PFSK-1 (cell line): ENCODE data around the gene FOS.

Experiments used
- POLR2AphosphoS5 ChIP-seq: IDR thresholded peaks from 2 replicates; pipeline ENCODE4 v1.6.1; 2012; ENCODE audit warnings: low read depth, mild to moderate bottlenecking, control low read depth, low read length, moderate library complexity
- SIN3A ChIP-seq: IDR thresholded peaks from 2 replicates; pipeline ENCODE4 v1.6.1; 2012; ENCODE audit warnings: mild to moderate bottlenecking, low read length, moderate library complexity, borderline replicate concordance; ENCODE audit not compliant: insufficient read depth
- TAF1 ChIP-seq: IDR thresholded peaks from 2 replicates; pipeline ENCODE4 v1.6.1; 2012; ENCODE audit warnings: low read length, control low read depth, borderline replicate concordance; ENCODE audit not compliant: insufficient read depth
- TF ChIP-seq, protein P1 (sequence below), 2 experiments: IDR thresholded peaks; 2 replicates each; pipeline versions ENCODE4 v1.6.1 to v1.8.0; 2011 to 2012; ENCODE audit warnings: low read depth in 2 of 2, low read length in 2 of 2, control low read depth in 1 of 2, inconsistent platforms in 1 of 2, mild to moderate bottlenecking in 1 of 2, moderate library complexity in 1 of 2; ENCODE audit not compliant: insufficient read depth in 1 of 2

DNA sequence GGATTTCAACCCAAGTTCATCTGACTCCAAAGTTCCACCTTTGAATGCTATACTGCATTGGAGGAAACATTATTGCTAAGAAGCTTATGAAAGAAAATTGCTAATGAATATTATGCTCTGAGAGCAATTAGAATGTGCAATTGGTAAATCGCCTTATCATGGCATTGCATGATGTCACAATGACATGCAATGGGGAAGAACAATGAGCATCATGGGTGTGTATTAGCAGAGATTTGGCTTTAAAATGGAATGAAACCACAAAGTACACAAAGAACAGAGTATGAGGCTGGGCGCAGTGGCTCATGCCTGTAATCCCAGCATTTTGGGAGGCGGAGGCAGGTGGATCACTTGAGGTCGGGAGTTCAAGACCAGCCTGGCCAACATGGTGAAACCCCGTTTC is 34.7 kb downstream of the FOS start:
- no peak for TF ChIP-seq TAF1
- TF ChIP-seq, protein P1, sequence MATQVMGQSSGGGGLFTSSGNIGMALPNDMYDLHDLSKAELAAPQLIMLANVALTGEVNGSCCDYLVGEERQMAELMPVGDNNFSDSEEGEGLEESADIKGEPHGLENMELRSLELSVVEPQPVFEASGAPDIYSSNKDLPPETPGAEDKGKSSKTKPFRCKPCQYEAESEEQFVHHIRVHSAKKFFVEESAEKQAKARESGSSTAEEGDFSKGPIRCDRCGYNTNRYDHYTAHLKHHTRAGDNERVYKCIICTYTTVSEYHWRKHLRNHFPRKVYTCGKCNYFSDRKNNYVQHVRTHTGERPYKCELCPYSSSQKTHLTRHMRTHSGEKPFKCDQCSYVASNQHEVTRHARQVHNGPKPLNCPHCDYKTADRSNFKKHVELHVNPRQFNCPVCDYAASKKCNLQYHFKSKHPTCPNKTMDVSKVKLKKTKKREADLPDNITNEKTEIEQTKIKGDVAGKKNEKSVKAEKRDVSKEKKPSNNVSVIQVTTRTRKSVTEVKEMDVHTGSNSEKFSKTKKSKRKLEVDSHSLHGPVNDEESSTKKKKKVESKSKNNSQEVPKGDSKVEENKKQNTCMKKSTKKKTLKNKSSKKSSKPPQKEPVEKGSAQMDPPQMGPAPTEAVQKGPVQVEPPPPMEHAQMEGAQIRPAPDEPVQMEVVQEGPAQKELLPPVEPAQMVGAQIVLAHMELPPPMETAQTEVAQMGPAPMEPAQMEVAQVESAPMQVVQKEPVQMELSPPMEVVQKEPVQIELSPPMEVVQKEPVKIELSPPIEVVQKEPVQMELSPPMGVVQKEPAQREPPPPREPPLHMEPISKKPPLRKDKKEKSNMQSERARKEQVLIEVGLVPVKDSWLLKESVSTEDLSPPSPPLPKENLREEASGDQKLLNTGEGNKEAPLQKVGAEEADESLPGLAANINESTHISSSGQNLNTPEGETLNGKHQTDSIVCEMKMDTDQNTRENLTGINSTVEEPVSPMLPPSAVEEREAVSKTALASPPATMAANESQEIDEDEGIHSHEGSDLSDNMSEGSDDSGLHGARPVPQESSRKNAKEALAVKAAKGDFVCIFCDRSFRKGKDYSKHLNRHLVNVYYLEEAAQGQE (IDR thresholded peaks at IDR 0.05; ENCODE audit: insufficient read depth in 1 of 2, low read depth in 2 of 2, low read length in 2 of 2): no peak
- TF ChIP-seq POLR2AphosphoS5: no peak
- no peak for TF ChIP-seq SIN3A
